ENCODE data around the gene SLCO2B1.

The SLCO2B1 gene

GRCh38 chr11:75161506-75162095, 10.7 kb downstream of the SLCO2B1 start:
- no peak for DNase-seq (ENCODE audit: low spot score)

GRCh38 chr11:75162954-75163353, 12.0 kb downstream of the SLCO2B1 start:
- no peak for DNase-seq (ENCODE audit: low spot score)

GRCh38 chr11:75163921-75164849, 13.3 kb downstream of the SLCO2B1 start:
- no peak for DNase-seq (ENCODE audit: low spot score)

GRCh38 chr11:75165721-75166120, 14.8 kb downstream of the SLCO2B1 start:
- DNase-seq (ENCODE audit: low spot score) = no peak

GRCh38 chr11:75166791-75167190, 15.9 kb downstream of the SLCO2B1 start:
- no peak for DNase-seq (ENCODE audit: low spot score)

- DNase-seq (ENCODE audit: low spot score) = no peak
These were observed 16.7 kb downstream of the SLCO2B1 start for GRCh38 chr11:75167617-75168016.

GRCh38 chr11:75169101-75169885, 18.4 kb downstream of the SLCO2B1 start:
- DNase-seq (ENCODE audit: low spot score) = no peak

- DNase-seq (ENCODE audit: low spot score) = no peak
These were observed 19.8 kb downstream of the SLCO2B1 start for GRCh38 chr11:75170516-75171201.

- DNase-seq (ENCODE audit: low spot score) = no peak
These were observed 22.4 kb downstream of the SLCO2B1 start for GRCh38 chr11:75173336-75173735.

GRCh38 chr11:75174781-75175370, 24.0 kb downstream of the SLCO2B1 start:
- DNase-seq (ENCODE audit: low spot score) = no peak

- DNase-seq (ENCODE audit: low spot score) = no peak
These were observed 31.8 kb downstream of the SLCO2B1 start for GRCh38 chr11:75182664-75183063.

- no peak for DNase-seq (ENCODE audit: low spot score)
These were observed 33.1 kb downstream of the SLCO2B1 start for GRCh38 chr11:75184051-75184450.

GRCh38 chr11:75184757-75185425, 34.0 kb downstream of the SLCO2B1 start:
- DNase-seq (ENCODE audit: low spot score) = no peak

- no peak for DNase-seq (ENCODE audit: low spot score)
These were observed 35.0 kb downstream of the SLCO2B1 start for GRCh38 chr11:75185866-75186265.

- DNase-seq (ENCODE audit: low spot score) = no peak
These were observed 36.1 kb downstream of the SLCO2B1 start for GRCh38 chr11:75186999-75187398.

GRCh38 chr11:75188671-75189070, 37.8 kb downstream of the SLCO2B1 start:
- DNase-seq (ENCODE audit: low spot score) = no peak

GRCh38 chr11:75189108-75189507, 38.2 kb downstream of the SLCO2B1 start:
- DNase-seq (ENCODE audit: low spot score) = no peak

GRCh38 chr11:75189911-75190310, 39.0 kb downstream of the SLCO2B1 start:
- no peak for DNase-seq (ENCODE audit: low spot score)

GRCh38 chr11:75190652-75191329, 39.9 kb downstream of the SLCO2B1 start:
- no peak for DNase-seq (ENCODE audit: low spot score)

- DNase-seq (ENCODE audit: low spot score) = no peak
These were observed 40.4 kb downstream of the SLCO2B1 start for GRCh38 chr11:75191330-75191717.

GRCh38 chr11:75193271-75193670, 42.4 kb downstream of the SLCO2B1 start:
- no peak for DNase-seq (ENCODE audit: low spot score)

Data from CD4-positive, alpha-beta T cell treated with Interleukin-6 at 100 ng/mL for 8 hours (primary cell).